ENCODE data around the gene HES4. TPM values are rescaled to one million over a fixed set of nuclear protein-coding genes. Genes with fewer than 3 reads are reported as not detected.

The HES4 gene
- total and polyA plus RNA-seq, 2 of the 13 experiments (the other 11 are each of a cell fraction or from before 2014, with no cell fraction given), result 8.8 to 10.6 TPM

DNA sequence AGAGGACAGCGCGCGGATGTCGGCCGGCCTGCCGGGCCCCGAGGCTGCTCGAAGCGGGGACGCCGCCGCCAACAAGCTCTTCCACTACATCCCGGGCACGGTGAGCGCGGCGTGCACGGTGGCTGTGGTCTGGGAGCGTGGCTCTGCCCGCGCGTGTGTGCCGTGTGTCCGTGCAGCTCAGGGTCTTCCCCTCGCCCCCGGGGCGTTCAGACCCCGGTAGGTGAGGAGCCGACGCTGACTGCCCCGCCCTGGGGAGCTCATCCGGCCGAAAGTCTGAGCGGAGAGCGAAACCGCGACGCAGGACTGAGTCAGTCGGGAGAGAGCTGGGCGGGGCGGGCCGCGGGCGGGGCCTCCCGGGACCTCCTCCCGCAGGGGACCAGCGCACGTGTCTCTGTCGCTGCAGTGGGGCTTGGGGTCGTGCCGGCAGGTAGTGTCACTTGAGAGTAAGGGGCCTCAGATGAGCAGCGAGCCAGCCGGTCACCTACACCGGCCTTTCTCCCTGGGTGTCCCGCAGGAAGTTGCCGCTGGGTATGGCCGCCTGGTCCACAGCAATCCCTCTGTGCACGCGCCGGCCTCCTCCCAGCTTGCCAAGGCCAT lies 33.1 kb downstream of the HES4 start (continued):
- TF ChIP-seq UBTF (CRISPR knock-in tag; IDR thresholded peaks at IDR 0.05) (peak; percentile 75), EED (CRISPR knock-in tag; IDR thresholded peaks at IDR 0.05) (peak; percentile 84; the same call in 1 of the 2 replicates), ZNF383 (CRISPR knock-in tag; IDR thresholded peaks at IDR 0.05; ENCODE audit: borderline replicate concordance) (no peak), PHF20 (CRISPR knock-in tag; IDR thresholded peaks at IDR 0.05) (0 out of 2 replicates have a peak, but pooled peaks have one; percentile 7), ZNF562 (CRISPR knock-in tag; IDR thresholded peaks at IDR 0.05; ENCODE audit: borderline replicate concordance) (no peak), MYC (CRISPR knock-in tag; IDR thresholded peaks at IDR 0.05; ENCODE audit: borderline replicate concordance) (peak; percentile 85), MXI1 (IDR thresholded peaks at IDR 0.05; ENCODE audit: borderline replicate concordance, low read depth, low read length) (peak; percentile 59; the same call in 1 of the 3 replicates), ZNF605 (CRISPR knock-in tag; IDR thresholded peaks at IDR 0.05) (0 out of 2 replicates have a peak, but pooled peaks have one; percentile 59), NR2C2 (CRISPR knock-in tag; IDR thresholded peaks at IDR 0.05; ENCODE audit: borderline replicate concordance) (0 out of 2 replicates have a peak, but pooled peaks have one; percentile 17), BRCA1 (CRISPR knock-in tag; IDR thresholded peaks at IDR 0.05) (0 out of 2 replicates have a peak, but pooled peaks have one; percentile 69), ZNF350 (CRISPR knock-in tag; IDR thresholded peaks at IDR 0.05; ENCODE audit: borderline replicate concordance, low read depth) (peak; percentile 77), JUND (CRISPR knock-in tag; IDR thresholded peaks at IDR 0.05) (peak; percentile 37; the same call in 1 of the 2 replicates), ZNF563 (CRISPR knock-in tag; IDR thresholded peaks at IDR 0.05) (0 out of 2 replicates have a peak, but pooled peaks have one; percentile 31), NPAS2 (CRISPR knock-in tag; IDR thresholded peaks at IDR 0.05; ENCODE audit: borderline replicate concordance) (no peak), ZNF589 (CRISPR knock-in tag; conservative IDR thresholded peaks at IDR 0.05) (0 out of 2 replicates have a peak, but pooled peaks have one; percentile 36), ASH2L (IDR thresholded peaks at IDR 0.05; ENCODE audit: insufficient read length, low read depth, low read length) (peak; percentile 38), THAP9 (CRISPR knock-in tag; IDR thresholded peaks at IDR 0.05; ENCODE audit: borderline replicate concordance) (peak; percentile 20; the same call in 1 of the 2 replicates)
- TF ChIP-seq, protein P1, sequence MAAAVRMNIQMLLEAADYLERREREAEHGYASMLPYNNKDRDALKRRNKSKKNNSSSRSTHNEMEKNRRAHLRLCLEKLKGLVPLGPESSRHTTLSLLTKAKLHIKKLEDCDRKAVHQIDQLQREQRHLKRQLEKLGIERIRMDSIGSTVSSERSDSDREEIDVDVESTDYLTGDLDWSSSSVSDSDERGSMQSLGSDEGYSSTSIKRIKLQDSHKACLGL (CRISPR knock-in tag; IDR thresholded peaks at IDR 0.05), result peak; percentile 58
- TF ChIP-seq, protein P2, sequence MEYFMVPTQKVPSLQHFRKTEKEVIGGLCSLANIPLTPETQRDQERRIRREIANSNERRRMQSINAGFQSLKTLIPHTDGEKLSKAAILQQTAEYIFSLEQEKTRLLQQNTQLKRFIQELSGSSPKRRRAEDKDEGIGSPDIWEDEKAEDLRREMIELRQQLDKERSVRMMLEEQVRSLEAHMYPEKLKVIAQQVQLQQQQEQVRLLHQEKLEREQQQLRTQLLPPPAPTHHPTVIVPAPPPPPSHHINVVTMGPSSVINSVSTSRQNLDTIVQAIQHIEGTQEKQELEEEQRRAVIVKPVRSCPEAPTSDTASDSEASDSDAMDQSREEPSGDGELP (IDR thresholded peaks at IDR 0.05; ENCODE audit: borderline replicate concordance, low read depth), result no peak

All from HepG2 (cell line).